ENCODE data around the gene SFTPA1.

GRCh38 chr10:79562135-79562756 is 48.5 kb upstream of the SFTPA1 start:
- TF ChIP-seq ZNF274 (IDR thresholded peaks at IDR 0.05; ENCODE audit: low read depth, low read length) (no peak), SUZ12 (IDR thresholded peaks at IDR 0.05; ENCODE audit: extremely low read depth, insufficient read depth, insufficient read length) (no peak)
